Measurements from ENCODE around the gene PRICKLE4. TPM values are rescaled to one million over a fixed set of nuclear protein-coding genes. Genes with fewer than 3 reads are reported as not detected.

The PRICKLE4 gene
- total RNA-seq, 1 donor from 2014 or later: 0.53 TPM

DNA sequence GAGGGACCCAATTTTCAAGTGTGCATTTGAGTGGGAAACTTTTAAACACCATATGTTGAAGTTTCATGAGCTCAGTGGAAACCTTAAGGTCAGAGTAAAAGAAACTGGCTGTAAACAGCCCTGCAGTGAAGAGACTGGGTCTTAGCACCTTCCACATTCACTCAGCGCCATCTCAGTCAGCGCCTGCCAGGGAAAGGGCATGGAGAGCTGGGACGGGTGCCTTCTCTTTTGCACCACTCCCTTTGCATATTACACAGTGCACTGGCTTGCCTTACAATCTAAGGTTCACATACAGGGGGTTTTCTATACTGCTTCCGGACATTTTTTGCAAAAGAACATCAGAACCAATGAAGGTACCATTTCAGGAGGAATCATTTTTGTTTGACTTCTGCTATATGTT is 11.4 kb downstream of the PRICKLE4 start:
- peaks cover 5% of the 10 kb centered on the region for H3K36me3 ChIP-seq (ENCODE audit: control insufficient read depth, insufficient read depth, low read length)
- FAIRE-seq: no peak

DNA sequence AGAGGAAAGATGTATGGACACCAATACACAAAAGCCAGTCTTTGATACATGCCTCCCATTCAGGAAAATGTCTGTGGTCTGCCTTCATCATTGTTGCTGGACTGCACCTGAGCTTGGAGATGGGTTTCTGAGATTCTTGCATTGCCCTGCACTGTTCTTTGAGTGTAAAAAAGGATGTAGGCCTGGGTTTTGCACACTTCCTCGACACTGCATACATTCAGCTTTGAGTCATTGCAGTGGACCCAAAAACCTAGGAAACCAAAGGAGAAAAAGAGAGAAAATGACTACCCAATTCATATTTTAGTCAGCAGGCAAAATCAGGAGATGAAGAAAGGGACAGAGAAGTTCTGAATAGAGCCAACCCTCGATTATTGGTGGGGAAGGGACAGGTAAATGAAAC is 15.9 kb downstream of the PRICKLE4 start:
- Histone ChIP-seq H3K27me3 (ENCODE audit: control insufficient read depth, insufficient read depth, low read length) (no peaks in the 10 kb centered on the region), H3K4me3 (ENCODE audit: low read depth, low read length) (no peak overlapping the region), H3K36me3 (ENCODE audit: control insufficient read depth, insufficient read depth, low read length) (peaks cover 4% of the 10 kb centered on the region)
- TF ChIP-seq CTCF (IDR thresholded peaks at IDR 0.05; ENCODE audit: insufficient read depth, low read length, severe bottlenecking): no peak
- DNase-seq (ENCODE audit: low read depth) (no peak), FAIRE-seq (no peak)

More for the DNA sequence above, 11.4 kb downstream of the PRICKLE4 start:
- no peak for TF ChIP-seq CTCF (IDR thresholded peaks at IDR 0.05; ENCODE audit: insufficient read depth, low read length, severe bottlenecking)
- DNase-seq (ENCODE audit: low read depth): no peak
- H3K4me3 ChIP-seq (ENCODE audit: low read depth, low read length): no peak overlapping the region
- H3K27me3 ChIP-seq (ENCODE audit: control insufficient read depth, insufficient read depth, low read length): no peaks in the 10 kb centered on the region

GRCh38 chr6:41798901-41799558 is 18.4 kb downstream of the PRICKLE4 start:
- H3K36me3 ChIP-seq (ENCODE audit: control insufficient read depth, insufficient read depth, low read length): no peaks in the 10 kb centered on the region
- no peaks in the 10 kb centered on the region for H3K27me3 ChIP-seq (ENCODE audit: control insufficient read depth, insufficient read depth, low read length)
- no peak for DNase-seq (ENCODE audit: low read depth)
- FAIRE-seq: no peak
- no peak overlapping the region for H3K4me3 ChIP-seq (ENCODE audit: low read depth, low read length)
- TF ChIP-seq CTCF (IDR thresholded peaks at IDR 0.05; ENCODE audit: insufficient read depth, low read length, severe bottlenecking): no peak

GRCh38 chr6:41799559-41799911 is 19.0 kb downstream of the PRICKLE4 start:
- Histone ChIP-seq H3K27me3 (ENCODE audit: control insufficient read depth, insufficient read depth, low read length) (no peaks in the 10 kb centered on the region), H3K4me3 (ENCODE audit: low read depth, low read length) (no peak overlapping the region), H3K36me3 (ENCODE audit: control insufficient read depth, insufficient read depth, low read length) (no peaks in the 10 kb centered on the region)
- FAIRE-seq (no peak), DNase-seq (ENCODE audit: low read depth) (no peak)
- no peak for TF ChIP-seq CTCF (IDR thresholded peaks at IDR 0.05; ENCODE audit: insufficient read depth, low read length, severe bottlenecking)

DNA sequence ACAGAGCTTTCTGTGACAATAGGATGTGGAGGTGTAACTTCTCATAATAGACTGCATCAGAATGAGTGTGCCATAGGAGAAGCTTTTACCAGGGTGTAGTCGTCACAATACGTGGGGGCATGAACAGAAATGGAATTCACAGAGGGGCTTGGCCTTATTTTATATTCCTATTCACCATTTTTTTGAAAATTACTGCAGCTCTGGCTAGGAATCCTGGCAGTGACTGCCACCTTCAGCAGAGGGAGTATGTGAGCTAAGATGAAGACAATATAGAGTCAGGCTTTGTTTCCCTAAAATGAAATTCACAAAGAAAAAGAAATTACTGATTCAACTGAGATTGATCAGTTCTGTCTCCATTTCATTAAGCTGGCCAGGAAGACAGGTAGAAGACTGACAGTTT is 20.8 kb downstream of the PRICKLE4 start:
- peak; percentile 26 for DNase-seq (ENCODE audit: low read depth)
- peak; percentile 59 for TF ChIP-seq CTCF (IDR thresholded peaks at IDR 0.05; ENCODE audit: insufficient read depth, low read length, severe bottlenecking)
- no peak for FAIRE-seq

More for the DNA sequence above, 20.8 kb downstream of the PRICKLE4 start:
- H3K4me3 ChIP-seq (ENCODE audit: low read depth, low read length): no peak overlapping the region
- no peaks in the 10 kb centered on the region for H3K27me3 ChIP-seq (ENCODE audit: control insufficient read depth, insufficient read depth, low read length)
- peaks cover 2% of the 10 kb centered on the region for H3K36me3 ChIP-seq (ENCODE audit: control insufficient read depth, insufficient read depth, low read length)
